GM23338 (cell line): ENCODE results near the gene PPP2R3B. TPM values are rescaled to one million over a fixed set of nuclear protein-coding genes. Genes with fewer than 3 reads are reported as not detected.
A peak's percentile ranks its signal among the peaks of the same experiment; 100 is the strongest.

Experiments used
- ATAC-seq: fragments of 200-7000 bp; cut with Tn5 transposase; 3 replicates; pipeline ENCODE4 v1.9.1; 2020
- DNase-seq: peaks from one replicate; pipeline ENCODE4 v3.0.0-alpha.2; 2015; ENCODE audit warnings: low spot score
- H2AFZ ChIP-seq: fragments of 200-600 bp; sonication (generic); 2 replicates; pipeline ENCODE4 v1.8.0; 2016; ENCODE audit warnings: antibody characterized with exemption, mild to moderate bottlenecking, moderate library complexity
- H3F3A ChIP-seq: fragments of 200-600 bp; sonication (generic); replicated peaks from 2 replicates; pipeline ENCODE4 v1.8.0; 2017; ENCODE audit warnings: antibody characterized with exemption, mixed run types, low read depth
- H3K27ac ChIP-seq: fragments of 200-600 bp; sonication (generic); 2 replicates; pipeline ENCODE4 v1.6.1; 2016; ENCODE audit warnings: low read depth
- H3K27me3 ChIP-seq: fragments of 200-600 bp; sonication (generic); 2 replicates; pipeline ENCODE4 v1.8.0; 2016; ENCODE audit warnings: mild to moderate bottlenecking, mixed run types, moderate library complexity; ENCODE audit not compliant: insufficient read depth
- H3K36me3 ChIP-seq: fragments of 200-600 bp; sonication (generic); 2 replicates; pipeline ENCODE4 v1.8.0; 2016; ENCODE audit warnings: mild to moderate bottlenecking; ENCODE audit not compliant: insufficient read depth
- H3K4me1 ChIP-seq: fragments of 200-600 bp; sonication (generic); 2 replicates; pipeline ENCODE4 v1.8.0; 2016; ENCODE audit warnings: mild to moderate bottlenecking, moderate library complexity; ENCODE audit not compliant: insufficient read depth
- H3K4me2 ChIP-seq: fragments of 200-600 bp; sonication (generic); 2 replicates; pipeline ENCODE4 v1.7.1; 2017; ENCODE audit warnings: mixed run types
- H3K4me3 ChIP-seq: fragments of 200-600 bp; sonication (generic); 2 replicates; pipeline ENCODE4 v1.6.1; 2016; ENCODE audit warnings: mixed run types
- H3K79me2 ChIP-seq: fragments of 200-600 bp; sonication (generic); replicated peaks from 2 replicates; pipeline ENCODE4 v1.8.0; 2017; ENCODE audit warnings: mild to moderate bottlenecking; ENCODE audit not compliant: insufficient read depth
- H3K9me2 ChIP-seq: fragments of 200-600 bp; sonication (generic); 2 replicates; pipeline ENCODE4 v1.8.0; 2017; ENCODE audit not compliant: insufficient read depth
- H4K20me1 ChIP-seq: fragments of 200-600 bp; sonication (generic); replicated peaks from 2 replicates; pipeline ENCODE4 v1.8.0; 2017; ENCODE audit warnings: mild to moderate bottlenecking; ENCODE audit not compliant: insufficient read depth
- H3K27ac Mint-ChIP-seq: 2 replicates; pipeline ENCODE4 v1.8.0; 2020; ENCODE audit warnings: inconsistent platforms, mild to moderate bottlenecking, moderate library complexity, mixed read lengths
- H3K27me3 Mint-ChIP-seq: 3 replicates; pipeline ENCODE4 v1.8.0; 2022; ENCODE audit warnings: low read depth, mild to moderate bottlenecking, moderate library complexity, mixed read lengths, inconsistent platforms; ENCODE audit not compliant: insufficient read depth, poor library complexity
- H3K36me3 Mint-ChIP-seq: 3 replicates; pipeline ENCODE4 v1.8.0; 2021; ENCODE audit warnings: low read depth, mild to moderate bottlenecking, inconsistent platforms, moderate library complexity, mixed read lengths
- H3K4me1 Mint-ChIP-seq: 3 replicates; pipeline ENCODE4 v1.8.0; 2020; ENCODE audit warnings: mild to moderate bottlenecking, inconsistent platforms, mixed read lengths
- H3K4me3 Mint-ChIP-seq: 3 replicates; pipeline ENCODE4 v1.8.0; 2021; ENCODE audit warnings: moderate library complexity, mild to moderate bottlenecking, inconsistent platforms, mixed read lengths
- H3K9me3 Mint-ChIP-seq: 3 replicates; pipeline ENCODE4 v1.8.0; 2020; ENCODE audit warnings: moderate library complexity, mild to moderate bottlenecking, inconsistent platforms, mixed read lengths
- CREB1 ChIP-seq: fragments of 250-450 bp; sonication (Bioruptor Pico); IDR thresholded peaks from 2 replicates; pipeline ENCODE4 v1.5.0; 2020; ENCODE audit warnings: low read depth, mild to moderate bottlenecking, moderate library complexity
- CTCF ChIP-seq, 2 experiments: fragments of 200-600 bp in 1 of 2; sonication (generic) in 1 of 2; conservative IDR thresholded peaks; 2 replicates each; pipeline versions ENCODE4 v1.5.1 to v1.6.1; 2016 to 2017; ENCODE audit warnings: antibody characterized with exemption in 2 of 2, low read depth in 2 of 2, mild to moderate bottlenecking in 2 of 2, moderate library complexity in 1 of 2
- ETS1 ChIP-seq: IDR thresholded peaks from 2 replicates; pipeline ENCODE4 v1.6.1; 2016; ENCODE audit warnings: antibody characterized with exemption
- POLR2AphosphoS5 ChIP-seq: IDR thresholded peaks from 2 replicates; pipeline ENCODE4 v1.6.1; 2016; ENCODE audit warnings: antibody characterized with exemption, low read depth
- REST ChIP-seq: IDR thresholded peaks from one replicate; pipeline ENCODE4 v1.6.1; 2018; ENCODE audit warnings: antibody characterized with exemption; ENCODE audit not compliant: unreplicated experiment
- STAT1 ChIP-seq: IDR thresholded peaks from one replicate; pipeline ENCODE4 v1.6.1; 2016; ENCODE audit warnings: antibody characterized with exemption; ENCODE audit not compliant: unreplicated experiment
- ZNF114 ChIP-seq: fragments of 250-450 bp; sonication (Bioruptor Pico); IDR thresholded peaks from 2 replicates; pipeline ENCODE4 v1.5.0; 2020; ENCODE audit warnings: mild to moderate bottlenecking, moderate library complexity
- ZNF331 ChIP-seq: fragments of 250-450 bp; sonication (Bioruptor Pico); IDR thresholded peaks from 2 replicates; pipeline ENCODE4 v1.5.0; 2020; ENCODE audit warnings: low read depth, mild to moderate bottlenecking, moderate library complexity
- polyA plus RNA-seq: library from polyadenylated mRNA; unstranded; fragments of >200 nt; fragmentation: Nextera tagmentation; extraction: Ambion mirVana; gene quantifications from 2 replicates; pipeline ENCODE4 v1.2.1, GENCODE V29; 2016
- total RNA-seq: library from RNA; depleted of rRNA; stranded (reverse); fragments of >200 nt; shearing (Covaris generic); gene quantifications from 2 replicates; pipeline ENCODE4 v1.2.3, GENCODE V29; 2014

Gene PPP2R3B
- total and polyA plus RNA-seq, 2 experiments from 2014 or later, result 50.1 to 104 TPM

- peaks cover 10% of the 10 kb centered on the region; the same call in 1 of the 2 replicates for H3K27me3 ChIP-seq
- Mint-ChIP-seq H3K36me3 (peaks cover 18% of the 10 kb centered on the region), H3K27me3 (peaks cover 14% of the 10 kb centered on the region), H3K27ac (no peak overlapping the region), H3K4me3 (peak overlapping the region; percentile 61; the same call in 2 of the 3 replicates), H3K4me1 (no peaks in the 10 kb centered on the region), H3K9me3 (peaks cover 68% of the 10 kb centered on the region)
- peak overlapping the region; percentile 96 for H2AFZ ChIP-seq
- H3K4me2 ChIP-seq, result peak overlapping the region; percentile 95
- H4K20me1 ChIP-seq, result no peaks in the 10 kb centered on the region
- no peaks in the 10 kb centered on the region for H3K36me3 ChIP-seq
- no peaks in the 10 kb centered on the region for H3K79me2 ChIP-seq
- ATAC-seq (peak; percentile 81), DNase-seq (peak; percentile 86)
- TF ChIP-seq STAT1 (no peak), CTCF (conservative IDR thresholded peaks at IDR 0.05; ENCODE audit: low read depth in 2 of 2) (peak; percentile 55 to 84)
- H3F3A ChIP-seq, result no peaks in the 10 kb centered on the region
- no peaks in the 10 kb centered on the region for H3K4me1 ChIP-seq
- H3K4me3 ChIP-seq, result peak overlapping the region; percentile 63
- no peak overlapping the region for H3K27ac ChIP-seq
- no peaks in the 10 kb centered on the region for H3K9me2 ChIP-seq
Measured at GRCh38 chrX:427812-428725, 41.4 kb upstream of the PPP2R3B start.

GRCh38 chrX:426881-427280 lies 40.2 kb upstream of the PPP2R3B start:
- H3K4me2 ChIP-seq, result no peak overlapping the region
- Mint-ChIP-seq H3K27ac (no peak overlapping the region), H3K36me3 (peaks cover 16% of the 10 kb centered on the region), H3K4me3 (no peak overlapping the region), H3K4me1 (no peaks in the 10 kb centered on the region), H3K9me3 (peaks cover 60% of the 10 kb centered on the region), H3K27me3 (peaks cover 16% of the 10 kb centered on the region)
- H3K9me2 ChIP-seq, result no peaks in the 10 kb centered on the region
- H2AFZ ChIP-seq, result no peak overlapping the region
- H3K36me3 ChIP-seq, result no peaks in the 10 kb centered on the region
- DNase-seq (no peak), ATAC-seq (no peak)
- no peaks in the 10 kb centered on the region for H3F3A ChIP-seq
- no peaks in the 10 kb centered on the region for H3K79me2 ChIP-seq
- no peak overlapping the region for H3K4me3 ChIP-seq
- H4K20me1 ChIP-seq, result no peaks in the 10 kb centered on the region
- H3K4me1 ChIP-seq, result no peaks in the 10 kb centered on the region
- peaks cover 10% of the 10 kb centered on the region; the same call in 1 of the 2 replicates for H3K27me3 ChIP-seq
- no peak overlapping the region for H3K27ac ChIP-seq
- TF ChIP-seq ETS1 (no peak), ZNF331 (CRISPR knock-in tag) (no peak), REST (no peak), STAT1 (no peak), ZNF114 (CRISPR knock-in tag) (no peak), POLR2AphosphoS5 (no peak), CREB1 (CRISPR knock-in tag) (no peak)
